Esophagus muscularis mucosa (tissue), 3 donors: ENCODE measurements around the gene SPHKAP.

ENCODE experiments used
- CTCF ChIP-seq, 3 experiments: fragments of 200-600 bp in 2 of 3; fragments of 450-650 bp in 1 of 3; sonication (generic) in 2 of 3; IDR thresholded peaks; one replicate each; pipeline ENCODE4 v1.5.1; 2017 to 2019; ENCODE audit warnings: antibody characterized with exemption in 3 of 3, mild to moderate bottlenecking in 2 of 3, moderate library complexity in 1 of 3
- POLR2A ChIP-seq: fragments of 450-650 bp; IDR thresholded peaks from one replicate; pipeline ENCODE4 v1.6.1; 2017; ENCODE audit warnings: antibody characterized with exemption, moderate library complexity, mild to moderate bottlenecking, low read depth
- POLR2AphosphoS5 ChIP-seq, 2 donors: sonication (generic); formaldehyde crosslinking; IDR thresholded peaks; one replicate each; pipeline ENCODE4 v1.6.1; 2017; ENCODE audit warnings: antibody characterized with exemption in 2 of 2

- TF ChIP-seq POLR2AphosphoS5 (IDR thresholded peaks at IDR 0.05) (no peak), CTCF (IDR thresholded peaks at IDR 0.05) (no peak), POLR2A (no peak)
These were observed 98.9 kb downstream of the SPHKAP start for GRCh38 chr2:228082571-228082970.
